ENCODE results near the gene SLC16A1.

The SLC16A1 gene

DNA sequence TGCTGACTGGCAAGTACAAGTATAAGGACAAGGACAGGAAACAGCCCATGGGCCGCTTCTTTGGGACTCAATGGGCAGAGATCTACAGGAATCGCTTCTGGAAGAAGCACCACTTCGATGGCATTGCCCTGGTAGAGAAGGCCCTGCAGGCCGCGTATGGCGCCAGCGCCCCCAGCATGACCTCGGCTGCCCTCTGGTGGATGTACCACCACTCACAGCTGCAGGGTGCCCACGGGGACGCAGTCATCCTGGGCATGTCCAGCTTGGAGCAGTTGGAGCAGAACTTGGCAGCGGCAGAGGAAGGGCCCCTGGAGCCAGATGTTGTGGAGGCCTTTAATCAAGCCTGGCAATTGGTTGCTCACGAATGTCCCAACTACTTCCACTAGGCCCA is 32.0 kb downstream of the SLC16A1 start:
- DNase-seq (ENCODE audit: low read depth) = no peak
- TF ChIP-seq, protein P1, sequence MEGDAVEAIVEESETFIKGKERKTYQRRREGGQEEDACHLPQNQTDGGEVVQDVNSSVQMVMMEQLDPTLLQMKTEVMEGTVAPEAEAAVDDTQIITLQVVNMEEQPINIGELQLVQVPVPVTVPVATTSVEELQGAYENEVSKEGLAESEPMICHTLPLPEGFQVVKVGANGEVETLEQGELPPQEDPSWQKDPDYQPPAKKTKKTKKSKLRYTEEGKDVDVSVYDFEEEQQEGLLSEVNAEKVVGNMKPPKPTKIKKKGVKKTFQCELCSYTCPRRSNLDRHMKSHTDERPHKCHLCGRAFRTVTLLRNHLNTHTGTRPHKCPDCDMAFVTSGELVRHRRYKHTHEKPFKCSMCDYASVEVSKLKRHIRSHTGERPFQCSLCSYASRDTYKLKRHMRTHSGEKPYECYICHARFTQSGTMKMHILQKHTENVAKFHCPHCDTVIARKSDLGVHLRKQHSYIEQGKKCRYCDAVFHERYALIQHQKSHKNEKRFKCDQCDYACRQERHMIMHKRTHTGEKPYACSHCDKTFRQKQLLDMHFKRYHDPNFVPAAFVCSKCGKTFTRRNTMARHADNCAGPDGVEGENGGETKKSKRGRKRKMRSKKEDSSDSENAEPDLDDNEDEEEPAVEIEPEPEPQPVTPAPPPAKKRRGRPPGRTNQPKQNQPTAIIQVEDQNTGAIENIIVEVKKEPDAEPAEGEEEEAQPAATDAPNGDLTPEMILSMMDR (conservative IDR thresholded peaks at IDR 0.05; ENCODE audit: low read length) = no peak
- H3K4me3 ChIP-seq (ENCODE audit: low read length) = no peak overlapping the region

DNA sequence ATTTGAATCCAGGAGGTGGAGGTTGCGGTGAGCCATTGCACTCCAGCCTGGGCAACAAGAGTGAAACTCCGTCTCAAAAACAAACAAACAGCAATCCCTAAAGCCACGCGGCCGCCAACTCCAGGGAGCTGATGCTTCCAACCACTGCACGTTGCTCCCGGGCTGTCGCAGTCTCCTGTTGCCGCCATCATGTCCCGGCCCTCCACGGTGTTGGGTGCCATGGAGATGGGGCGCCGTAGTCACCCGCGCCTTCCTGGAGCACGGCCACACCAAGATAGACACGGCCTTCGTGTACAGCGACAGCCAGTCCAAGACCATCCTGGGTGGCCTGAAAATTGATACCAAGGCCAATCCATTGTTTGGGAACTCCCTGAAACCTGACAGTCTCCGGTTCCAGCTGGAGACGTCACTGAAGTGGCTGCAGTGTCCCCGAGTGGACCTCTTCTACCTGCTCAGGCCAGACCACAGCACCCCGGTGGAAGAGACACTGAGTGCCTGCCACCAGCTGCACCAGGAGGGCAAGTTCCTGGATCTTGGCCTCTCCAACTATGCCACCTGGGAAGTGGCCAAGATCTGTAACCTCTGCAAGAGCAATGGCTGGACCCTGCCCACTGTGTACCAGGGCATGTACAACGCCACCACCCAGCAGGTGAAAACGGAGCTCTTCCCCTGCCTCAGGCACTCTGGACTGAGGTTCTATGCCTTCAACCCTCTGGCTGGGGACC is 32.6 kb downstream of the SLC16A1 start:
- TF ChIP-seq, protein P1 (conservative IDR thresholded peaks at IDR 0.05; ENCODE audit: low read length) = no peak
- DNase-seq (ENCODE audit: low read depth) = no peak
- H3K4me3 ChIP-seq (ENCODE audit: low read length) = no peak overlapping the region

DNA sequence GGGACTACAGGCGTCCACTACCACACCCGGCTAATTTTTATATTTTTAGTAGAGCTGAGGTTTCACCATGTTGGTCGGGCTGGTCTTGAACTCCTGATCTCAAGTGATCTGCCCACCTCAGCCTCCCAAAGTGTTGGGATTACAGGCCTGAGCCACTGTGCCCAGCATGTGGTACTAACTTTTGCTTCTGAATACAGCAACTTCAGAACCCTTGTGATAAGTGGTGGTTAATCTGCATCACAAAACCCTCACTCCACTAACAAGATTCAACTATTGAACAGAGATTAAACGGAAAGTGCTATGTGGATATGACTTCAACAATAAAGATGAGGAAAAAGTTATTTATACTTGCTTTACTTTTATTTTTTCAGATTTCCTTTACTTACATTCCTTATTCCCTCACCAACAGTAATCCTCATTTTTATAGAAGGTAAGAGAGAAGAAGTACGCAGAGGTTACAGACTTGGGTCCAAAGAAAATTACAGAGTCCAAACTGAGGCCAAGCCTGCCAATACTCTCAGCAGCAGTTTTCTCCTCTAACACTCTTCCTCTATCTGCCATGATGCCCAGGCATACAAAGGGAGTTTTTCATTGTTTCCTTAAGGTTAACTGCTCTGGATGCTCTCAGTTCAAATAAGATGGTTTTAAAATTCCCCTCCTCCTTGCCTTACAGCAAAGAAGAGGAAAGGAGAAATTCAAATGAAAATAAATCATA is 44.3 kb downstream of the SLC16A1 start:
- no peak for DNase-seq (ENCODE audit: low read depth)
- no peak overlapping the region for H3K4me3 ChIP-seq (ENCODE audit: low read length)
- TF ChIP-seq, protein P1 (conservative IDR thresholded peaks at IDR 0.05; ENCODE audit: low read length) = no peak

DNA sequence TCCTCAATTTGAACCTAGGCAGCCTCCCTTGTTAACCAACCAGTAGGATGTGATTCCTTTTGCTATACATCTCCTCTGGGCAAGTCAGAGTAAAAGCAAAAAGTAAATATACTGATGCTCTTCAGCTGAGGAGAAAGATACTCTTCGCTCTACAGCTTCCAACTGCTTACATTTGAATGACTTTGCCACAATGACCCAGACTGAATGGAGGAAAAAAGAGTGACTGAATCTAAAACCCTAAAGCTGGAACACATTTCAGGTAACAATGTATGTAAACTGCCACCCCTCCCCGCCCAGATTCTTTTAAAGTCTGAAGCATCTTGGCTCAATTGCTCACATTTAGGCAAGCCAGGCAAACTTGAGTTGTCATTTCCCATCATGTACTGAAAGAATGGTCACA is 46.1 kb downstream of the SLC16A1 start:
- H3K4me3 ChIP-seq (ENCODE audit: low read length) = no peak overlapping the region
- no peak for DNase-seq (ENCODE audit: low read depth)
- TF ChIP-seq, protein P1 (conservative IDR thresholded peaks at IDR 0.05; ENCODE audit: low read length) = no peak

DNA sequence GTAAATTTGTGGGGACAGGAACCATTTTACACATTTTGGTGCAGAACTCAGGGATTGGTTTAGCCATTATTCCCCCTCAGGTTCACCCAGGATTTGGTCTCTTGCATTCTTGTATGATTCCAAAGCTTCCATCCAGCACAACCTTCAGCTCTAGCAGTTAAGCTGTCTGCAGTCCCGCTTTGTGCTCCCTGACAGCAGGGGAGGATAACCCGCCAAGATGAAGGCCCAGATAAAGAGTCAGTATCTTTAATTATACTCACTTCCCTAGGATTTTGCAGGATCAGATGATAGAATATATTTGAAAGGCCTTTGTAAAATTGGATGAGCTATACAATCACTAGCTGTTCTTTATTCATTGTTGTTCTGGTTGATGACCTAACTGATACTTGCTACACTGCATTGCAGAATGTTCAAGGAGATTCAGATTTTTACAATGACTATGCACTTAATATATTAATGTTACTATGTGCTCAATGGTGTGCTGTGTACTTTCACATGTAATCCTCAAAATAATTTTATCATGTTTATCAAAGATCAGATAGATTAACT is 49.8 kb downstream of the SLC16A1 start:
- TF ChIP-seq, protein P1 (conservative IDR thresholded peaks at IDR 0.05; ENCODE audit: low read length) = no peak
- no peak for DNase-seq (ENCODE audit: low read depth)
- no peak overlapping the region for H3K4me3 ChIP-seq (ENCODE audit: low read length)

DNA sequence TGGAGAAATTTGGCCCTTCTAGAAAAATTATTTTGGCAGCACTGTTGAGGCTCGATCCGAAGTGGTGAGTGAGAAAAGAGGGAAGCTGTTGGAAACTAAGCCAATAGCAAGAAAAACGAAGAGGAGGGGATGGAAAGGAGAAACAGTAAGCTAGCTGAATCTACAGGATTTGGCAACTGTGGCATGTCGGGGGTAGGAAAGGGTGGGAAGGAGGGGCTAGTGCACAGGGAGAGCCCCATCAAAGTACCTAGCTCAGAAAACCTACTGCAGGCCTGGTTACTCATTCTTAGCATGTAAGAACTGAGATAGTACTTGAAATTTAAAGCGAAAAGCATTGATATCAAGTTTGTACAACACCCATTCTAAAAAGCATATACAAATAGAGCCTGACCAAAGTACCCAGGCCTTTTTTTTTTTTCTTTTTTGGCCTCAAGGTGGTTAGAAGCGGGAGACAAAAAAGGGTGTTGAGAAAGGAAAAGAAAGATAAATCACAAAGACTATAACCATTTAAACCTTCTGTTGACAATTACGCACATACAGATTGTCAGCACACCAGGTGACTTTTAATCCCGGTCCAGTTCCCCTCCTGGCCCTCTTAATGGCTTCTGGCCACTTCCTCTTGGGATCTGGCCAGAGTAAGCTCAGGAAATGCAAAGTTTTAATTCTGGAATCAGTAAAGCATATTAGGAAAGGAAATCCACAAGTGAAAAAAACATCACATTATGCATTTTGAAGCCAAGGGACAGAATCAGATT is 50.4 kb downstream of the SLC16A1 start:
- TF ChIP-seq, protein P1 (conservative IDR thresholded peaks at IDR 0.05; ENCODE audit: low read length) = no peak
- no peak overlapping the region for H3K4me3 ChIP-seq (ENCODE audit: low read length)
- no peak for DNase-seq (ENCODE audit: low read depth)
